Mucosa of descending colon (tissue), 3 donors: ENCODE measurements around the gene PLEKHG7. TPM values are rescaled to one million over a fixed set of nuclear protein-coding genes. Genes with fewer than 3 reads are reported as not detected.

Experiments used
- ATAC-seq: fragments of 200-7000 bp; cut with Tn5 transposase; one replicate; pipeline ENCODE4 v1.9.1; 2020; ENCODE audit warnings: mild to moderate bottlenecking, moderate library complexity
- DNase-seq, 3 donors: peaks; one replicate each; pipeline ENCODE4 v3.0.0-alpha.2; 2020
- H3K36me3 ChIP-seq: fragments of 200-600 bp; one replicate; pipeline ENCODE4 v1.8.0; 2021; ENCODE audit warnings: low read depth, mild to moderate bottlenecking
- H3K4me1 ChIP-seq: fragments of 200-600 bp; one replicate; pipeline ENCODE4 v1.8.0; 2021; ENCODE audit warnings: low read depth, mild to moderate bottlenecking
- H3K4me3 ChIP-seq: fragments of 200-600 bp; one replicate; pipeline ENCODE4 v1.8.0; 2021; ENCODE audit warnings: mild to moderate bottlenecking
- H3K9me3 ChIP-seq: fragments of 200-600 bp; one replicate; pipeline ENCODE4 v1.8.0; 2021; ENCODE audit warnings: mild to moderate bottlenecking
- CTCF ChIP-seq: fragments of 200-600 bp; IDR thresholded peaks from one replicate; pipeline ENCODE4 v1.8.0; 2022; ENCODE audit warnings: antibody characterized with exemption, mild to moderate bottlenecking
- intact Hi-C, 2 donors: fragments of 100-400 bp; cut with DNase I in 1 of 2; cut with micrococcal nuclease in 1 of 2; formaldehyde crosslinking; loops; one replicate each; pipeline versions ENCODE4 v1.11.0 to v1.11.1; 2022; cut with DNase I, micrococcal nuclease
- total RNA-seq, 3 donors: library from RNA; stranded (reverse); fragmentation: NEBNext Ultra II Directional in 2 of 3; extraction: Animal tissue kit (Norgen Biotek cat#: 25700) in 2 of 3; gene quantifications; one replicate each; pipeline versions ENCODE4 v1.2.1 to v1.2.4, GENCODE V29; 2021 to 2023
- donor health status: DM: no; HTN: no; CAD: no; lungs with moderate emphysema.
- donor health status: DM: no; HTN: no; CAD: no.
- donor health status: DM: no; HTN: yes; CAD: no.

Gene PLEKHG7
- total RNA-seq, 3 donors from 2014 or later, result 1.2 to 2.7 (median 1.3) TPM

GRCh38 chr12:92802906-92803305 is 100.1 kb downstream of the PLEKHG7 start:
- Histone ChIP-seq H3K36me3 (no peaks in the 10 kb centered on the region), H3K4me3 (no peak overlapping the region), H3K9me3 (no peaks in the 10 kb centered on the region), H3K4me1 (no peaks in the 10 kb centered on the region)
- TF ChIP-seq CTCF, result no peak
- ATAC-seq (no peak), DNase-seq (no peak)
- intact Hi-C loops, result no loop called here

- ATAC-seq (no peak), DNase-seq (no peak)
- intact Hi-C loops, result no loop called here
- Histone ChIP-seq H3K4me3 (no peak overlapping the region), H3K4me1 (no peaks in the 10 kb centered on the region), H3K36me3 (no peaks in the 10 kb centered on the region), H3K9me3 (no peaks in the 10 kb centered on the region)
- TF ChIP-seq CTCF, result no peak
Measured at GRCh38 chr12:92803903-92804302, 101.1 kb downstream of the PLEKHG7 start.

- Histone ChIP-seq H3K4me1 (no peaks in the 10 kb centered on the region), H3K9me3 (no peaks in the 10 kb centered on the region), H3K36me3 (no peaks in the 10 kb centered on the region), H3K4me3 (no peak overlapping the region)
- intact Hi-C loops, result no loop called here
- no peak for TF ChIP-seq CTCF
- DNase-seq, result no peak
- no peak for ATAC-seq
Measured at GRCh38 chr12:92810370-92810769, 107.6 kb downstream of the PLEKHG7 start.

GRCh38 chr12:92814584-92814983 is 111.8 kb downstream of the PLEKHG7 start:
- Histone ChIP-seq H3K9me3 (no peaks in the 10 kb centered on the region), H3K36me3 (no peaks in the 10 kb centered on the region), H3K4me1 (no peaks in the 10 kb centered on the region), H3K4me3 (no peak overlapping the region)
- TF ChIP-seq CTCF, result no peak
- no peak for DNase-seq
- no peak for ATAC-seq
- intact Hi-C loops, result no loop called here

GRCh38 chr12:92821142-92821541 is 118.4 kb downstream of the PLEKHG7 start:
- Histone ChIP-seq H3K4me1 (no peaks in the 10 kb centered on the region), H3K4me3 (no peak overlapping the region), H3K36me3 (no peaks in the 10 kb centered on the region), H3K9me3 (no peaks in the 10 kb centered on the region)
- no peak for TF ChIP-seq CTCF
- intact Hi-C loops, result no loop called here
- DNase-seq (no peak), ATAC-seq (no peak)

Other genes starting within 250 kb of the PLEKHG7 start
- 10 to 100 TPM; 34.2 to 35.8 (median 34.6) TPM for gene EEA1, start 226.3 kb downstream of the PLEKHG7 start, total RNA-seq